ENCODE data around the gene EYA4.

EYA4 gene

GRCh38 chr6:133326584-133326983 is 85.4 kb downstream of the EYA4 start (continued):
- TF ChIP-seq TSHZ1 (tag by site-specific recombination; IDR thresholded peaks at IDR 0.05; ENCODE audit: borderline replicate concordance) (peak; percentile 60; the same call in 1 of the 2 replicates), KLF8 (tag by site-specific recombination; IDR thresholded peaks at IDR 0.05) (0 out of 2 replicates have a peak, but pooled peaks have one; percentile 29), MZF1 (tag by site-specific recombination; IDR thresholded peaks at IDR 0.05; ENCODE audit: borderline replicate concordance) (peak; percentile 66; the same call in 1 of the 2 replicates), PBX3 (CRISPR knock-in tag; IDR thresholded peaks at IDR 0.05) (peak; percentile 29; the same call in 1 of the 2 replicates)
- TF ChIP-seq, protein P1, sequence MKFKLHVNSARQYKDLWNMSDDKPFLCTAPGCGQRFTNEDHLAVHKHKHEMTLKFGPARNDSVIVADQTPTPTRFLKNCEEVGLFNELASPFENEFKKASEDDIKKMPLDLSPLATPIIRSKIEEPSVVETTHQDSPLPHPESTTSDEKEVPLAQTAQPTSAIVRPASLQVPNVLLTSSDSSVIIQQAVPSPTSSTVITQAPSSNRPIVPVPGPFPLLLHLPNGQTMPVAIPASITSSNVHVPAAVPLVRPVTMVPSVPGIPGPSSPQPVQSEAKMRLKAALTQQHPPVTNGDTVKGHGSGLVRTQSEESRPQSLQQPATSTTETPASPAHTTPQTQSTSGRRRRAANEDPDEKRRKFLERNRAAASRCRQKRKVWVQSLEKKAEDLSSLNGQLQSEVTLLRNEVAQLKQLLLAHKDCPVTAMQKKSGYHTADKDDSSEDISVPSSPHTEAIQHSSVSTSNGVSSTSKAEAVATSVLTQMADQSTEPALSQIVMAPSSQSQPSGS (tag by site-specific recombination; IDR thresholded peaks at IDR 0.05; ENCODE audit: low read depth): peak; percentile 98

- TF ChIP-seq FEZF1 (tag by site-specific recombination; IDR thresholded peaks at IDR 0.05) (peak; percentile 74), SALL2 (tag by site-specific recombination; IDR thresholded peaks at IDR 0.05; ENCODE audit: borderline replicate concordance) (no peak), PRDM6 (tag by site-specific recombination; IDR thresholded peaks at IDR 0.05) (peak; percentile 67)
- ChIA-PET CTCF (interaction anchor here (0.7 kb wide), 1 partner anchor 105 kb away, joined by 3 read pairs; no protein-coding TSS in a partner anchor), POLR2A (no interaction called here)
- Histone ChIP-seq H3K27ac (ENCODE audit: extremely low read depth, low read depth, low read length) (no peak overlapping the region), H3K9me3 (ENCODE audit: control insufficient read depth, insufficient read depth, low read depth, low read length) (no peaks in the 10 kb centered on the region), H3K36me3 (ENCODE audit: control insufficient read depth in 2 of 2, insufficient read depth in 1 of 2, low read length in 2 of 2) (no peaks in the 10 kb centered on the region), H3K4me3 (ENCODE audit: low read depth, low read length) (no peak overlapping the region), H3K4me1 (ENCODE audit: control insufficient read depth, insufficient read depth, low read length) (peaks cover 29% of the 10 kb centered on the region)
Observed at GRCh38 chr6:133333852-133334251, 92.7 kb downstream of the EYA4 start.

- H3K4me1 ChIP-seq (ENCODE audit: control insufficient read depth, insufficient read depth, low read length): peaks cover 50% of the 10 kb centered on the region
- no peaks in the 10 kb centered on the region for H3K36me3 ChIP-seq (ENCODE audit: control insufficient read depth in 2 of 2, insufficient read depth in 1 of 2, low read length in 2 of 2)
- ChIA-PET POLR2A (no interaction called here), CTCF (interaction anchor here (0.6 kb wide), 1 partner anchor 24 kb away, joined by 3 read pairs; no protein-coding TSS in a partner anchor)
- no peak overlapping the region for H3K27ac ChIP-seq (ENCODE audit: extremely low read depth, low read depth, low read length)
- TF ChIP-seq PRDM6 (tag by site-specific recombination; IDR thresholded peaks at IDR 0.05) (peak; percentile 70), ZNF169 (tag by site-specific recombination; IDR thresholded peaks at IDR 0.05) (no peak), ZNF404 (tag by site-specific recombination; IDR thresholded peaks at IDR 0.05) (no peak), ZNF544 (tag by site-specific recombination; IDR thresholded peaks at IDR 0.05) (no peak)
- no peak overlapping the region for H3K4me3 ChIP-seq (ENCODE audit: low read depth, low read length)
- H3K9me3 ChIP-seq (ENCODE audit: control insufficient read depth, insufficient read depth, low read depth, low read length): no peaks in the 10 kb centered on the region
Observed at GRCh38 chr6:133337308-133337707, 96.2 kb downstream of the EYA4 start.
